Transverse colon (tissue), 4 donors: ENCODE measurements around the gene HBG2.
"Not testable (repeated sequence)": the region's sequence is repeated elsewhere in the genome, so short reads cannot be mapped to it uniquely, and the experiment has no call there.

Experiments used
- CTCF ChIP-seq, 5 experiments: fragments of 200-600 bp in 3 of 5; fragments of 450-650 bp in 2 of 5; sonication (generic) in 3 of 5; IDR thresholded peaks; 1 replicate in 2 of 5; 2 replicates in 3 of 5; pipeline ENCODE4 v1.5.1; 2016 to 2017; ENCODE audit warnings: antibody characterized with exemption in 5 of 5, inconsistent platforms in 3 of 5, mild to moderate bottlenecking in 2 of 5, moderate library complexity in 1 of 5
- EP300 ChIP-seq: sonication (generic); formaldehyde crosslinking; IDR thresholded peaks from one replicate; pipeline ENCODE4 v1.6.1; 2017; ENCODE audit warnings: antibody characterized with exemption, low read depth
- POLR2A ChIP-seq: fragments of 450-650 bp; IDR thresholded peaks from one replicate; pipeline ENCODE4 v1.6.1; 2016; ENCODE audit warnings: antibody characterized with exemption, mild to moderate bottlenecking, moderate library complexity
- POLR2AphosphoS5 ChIP-seq, 3 donors: sonication (generic); formaldehyde crosslinking; IDR thresholded peaks; one replicate each; pipeline ENCODE4 v1.6.1; 2016; ENCODE audit warnings: antibody characterized with exemption in 3 of 3

GRCh38 chr11:5253440-5253839 is 1.1 kb downstream of the HBG2 start:
- TF ChIP-seq CTCF (IDR thresholded peaks at IDR 0.05); POLR2A; EP300; POLR2AphosphoS5 (IDR thresholded peaks at IDR 0.05): not testable (repeated sequence)
